Measurements from ENCODE around the gene SIAH2. TPM values are rescaled to one million over a fixed set of nuclear protein-coding genes. Genes with fewer than 3 reads are reported as not detected.

SIAH2 gene
- total RNA-seq, 1 donor: 30.2 TPM

GRCh38 chr3:150737874-150738679 lies 24.9 kb downstream of the SIAH2 start:
- no peak overlapping the region for H3K4me3 ChIP-seq (ENCODE audit: low read depth, low read length)
- DNase-seq (ENCODE audit: low read depth): peak; percentile 46
- TF ChIP-seq CTCF (IDR thresholded peaks at IDR 0.05; ENCODE audit: insufficient read depth, low read depth, low read length): no peak

GRCh38 chr3:150736903-150737832 lies 25.8 kb downstream of the SIAH2 start:
- TF ChIP-seq CTCF (IDR thresholded peaks at IDR 0.05; ENCODE audit: insufficient read depth, low read depth, low read length): no peak
- DNase-seq (ENCODE audit: low read depth): peak; percentile 45
- H3K4me3 ChIP-seq (ENCODE audit: low read depth, low read length): no peak overlapping the region

- DNase-seq (ENCODE audit: low read depth): no peak
- TF ChIP-seq CTCF (IDR thresholded peaks at IDR 0.05; ENCODE audit: insufficient read depth, low read depth, low read length): no peak
- H3K4me3 ChIP-seq (ENCODE audit: low read depth, low read length): no peak overlapping the region
Observed at GRCh38 chr3:150736316-150736719, 26.7 kb downstream of the SIAH2 start.

DNA sequence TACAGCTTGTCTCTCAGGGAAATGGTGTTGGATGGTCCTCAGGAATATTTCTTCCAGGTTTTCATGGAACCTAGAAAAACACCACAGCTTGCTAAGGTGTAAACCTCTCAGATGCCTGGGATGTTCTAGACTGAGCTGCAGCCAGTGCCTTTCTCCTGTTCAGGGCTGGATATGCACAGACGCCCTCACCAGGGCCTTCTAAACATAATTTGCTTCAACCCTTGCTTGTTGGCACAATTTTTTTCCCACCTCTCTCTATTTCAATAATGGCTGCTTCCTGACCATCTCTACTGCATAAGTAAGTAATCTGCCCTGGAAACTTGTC lies 28.2 kb downstream of the SIAH2 start:
- no peak overlapping the region for H3K4me3 ChIP-seq (ENCODE audit: low read depth, low read length)
- TF ChIP-seq CTCF (IDR thresholded peaks at IDR 0.05; ENCODE audit: insufficient read depth, low read depth, low read length): no peak
- no peak for DNase-seq (ENCODE audit: low read depth)

DNA sequence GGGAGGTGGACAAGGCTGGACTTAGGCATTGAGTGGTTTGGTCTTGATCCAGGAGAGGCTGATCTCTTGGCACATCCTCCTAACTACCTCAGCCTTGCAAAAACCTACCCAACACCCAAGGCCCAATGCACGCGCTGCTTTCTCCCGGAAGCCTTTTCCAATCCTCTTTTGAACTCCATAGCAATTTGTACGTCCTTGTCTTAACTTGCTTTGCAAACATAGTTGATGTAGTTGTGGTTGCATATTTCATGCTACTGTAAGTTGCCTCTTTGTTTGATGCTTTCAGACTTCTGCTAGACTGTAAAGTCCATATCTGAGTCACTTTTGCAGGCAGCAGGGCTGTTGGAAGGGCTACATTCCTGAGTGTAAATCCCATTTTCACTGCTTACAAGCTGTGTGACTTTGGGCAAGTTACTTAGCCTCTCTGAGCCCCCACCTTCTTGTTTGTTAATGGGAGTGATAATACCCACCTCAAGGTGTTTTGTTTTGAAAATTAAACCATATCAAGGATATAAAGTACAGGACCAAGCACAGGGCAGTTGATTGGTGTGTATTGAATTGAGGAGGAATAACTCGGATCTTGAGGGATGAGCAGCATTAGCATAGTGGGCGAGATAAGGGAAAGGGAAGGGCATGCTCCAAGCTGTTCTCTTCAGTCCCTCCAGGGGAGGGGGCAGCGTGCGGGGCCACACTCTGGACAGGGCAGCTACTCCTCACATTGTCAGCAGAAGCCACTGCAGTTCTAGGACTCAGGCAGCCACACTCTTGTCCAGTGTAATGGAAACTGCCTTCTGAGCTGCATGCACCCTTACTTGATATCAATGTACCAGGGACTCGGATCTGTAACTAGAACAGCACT lies 28.8 kb downstream of the SIAH2 start:
- no peak for DNase-seq (ENCODE audit: low read depth)
- TF ChIP-seq CTCF (IDR thresholded peaks at IDR 0.05; ENCODE audit: insufficient read depth, low read depth, low read length): no peak
- H3K4me3 ChIP-seq (ENCODE audit: low read depth, low read length): no peak overlapping the region

DNA sequence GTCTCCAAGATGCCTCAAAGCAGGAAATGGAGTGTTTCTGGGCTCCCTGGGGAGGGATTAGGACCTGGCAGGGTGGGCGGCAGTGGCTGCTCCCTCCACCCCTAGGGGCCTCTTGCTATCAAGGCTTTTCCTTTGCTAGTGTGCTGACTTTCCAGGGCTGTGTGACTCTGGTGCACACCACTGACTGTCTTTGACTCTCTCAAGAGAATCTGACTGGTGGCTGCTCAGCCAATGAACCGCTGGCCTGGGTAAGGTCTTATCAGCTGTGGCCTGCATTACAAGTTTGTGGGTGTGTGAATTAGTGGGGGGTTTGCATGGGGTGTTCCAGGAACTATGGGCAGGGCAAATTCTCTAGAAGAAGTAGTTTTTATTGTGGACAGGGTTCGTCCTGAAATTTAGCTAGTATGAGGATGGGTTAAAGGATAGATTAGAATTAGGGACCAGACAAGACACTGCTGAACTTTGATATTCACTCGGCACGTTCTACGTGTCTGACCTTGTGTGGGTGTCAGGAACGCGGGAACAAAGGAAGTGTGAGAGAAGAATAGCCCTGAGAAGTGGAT lies 29.5 kb downstream of the SIAH2 start:
- H3K4me3 ChIP-seq (ENCODE audit: low read depth, low read length): no peak overlapping the region
- no peak for DNase-seq (ENCODE audit: low read depth)
- no peak for TF ChIP-seq CTCF (IDR thresholded peaks at IDR 0.05; ENCODE audit: insufficient read depth, low read depth, low read length)
